HCT116 (cell line): ENCODE results near the gene ATP2B3.

Experiments used
- ATF3 ChIP-seq: IDR thresholded peaks from 2 replicates; pipeline ENCODE4 v1.6.1; 2012
- CEBPB ChIP-seq: IDR thresholded peaks from 2 replicates; pipeline ENCODE4 v1.6.1; 2012; ENCODE audit warnings: low read depth
- CTCF ChIP-seq, 3 experiments: fragments of 200-600 bp in 1 of 3; sonication (generic) in 1 of 3; IDR thresholded peaks in 2 of 3; conservative IDR thresholded peaks in 1 of 3; 2 replicates each; pipeline ENCODE4 v1.5.1; 2012 to 2017; ENCODE audit warnings: low read depth in 2 of 3, low read length in 2 of 3, antibody characterized with exemption in 1 of 3, borderline replicate concordance in 1 of 3, control low read depth in 1 of 3, mild to moderate bottlenecking in 1 of 3, mixed read lengths in 1 of 3, mixed run types in 1 of 3, moderate library complexity in 1 of 3; ENCODE audit not compliant: insufficient read depth in 1 of 3
- EGR1 ChIP-seq: IDR thresholded peaks from 2 replicates; pipeline ENCODE4 v1.6.1; 2012; ENCODE audit warnings: low read depth
- EZH2 ChIP-seq: fragments of 200-600 bp; sonication (generic); IDR thresholded peaks from 2 replicates; pipeline ENCODE4 v1.6.1; 2017; ENCODE audit warnings: antibody characterized with exemption, mixed run types
- EZH2phosphoT487 ChIP-seq: fragments of 200-600 bp; IDR thresholded peaks from 2 replicates; pipeline ENCODE4 v1.6.1; 2018; ENCODE audit warnings: antibody characterized with exemption, borderline replicate concordance
- JUND ChIP-seq: IDR thresholded peaks from 2 replicates; pipeline ENCODE4 v1.6.1; 2012
- POLR2A ChIP-seq: IDR thresholded peaks from 2 replicates; pipeline ENCODE4 v1.7.0; 2011; ENCODE audit warnings: borderline replicate concordance; ENCODE audit not compliant: insufficient read depth, insufficient read length; ENCODE audit errors: extremely low read depth
- POLR2AphosphoS5 ChIP-seq: IDR thresholded peaks from 2 replicates; pipeline ENCODE4 v1.6.1; 2011; ENCODE audit warnings: mild to moderate bottlenecking, low read depth, low read length, moderate library complexity
- RAD21 ChIP-seq: IDR thresholded peaks from 2 replicates; pipeline ENCODE4 v1.6.1; 2012; ENCODE audit warnings: low read depth, mild to moderate bottlenecking
- REST ChIP-seq: IDR thresholded peaks from 2 replicates; pipeline ENCODE4 v1.6.1; 2012; ENCODE audit warnings: low read depth
- ZBTB33 ChIP-seq: IDR thresholded peaks from 2 replicates; pipeline ENCODE4 v1.6.1; 2011; ENCODE audit warnings: mild to moderate bottlenecking, low read length, moderate library complexity; ENCODE audit not compliant: insufficient replicate concordance; ENCODE audit errors: extremely low read depth
- ZFX ChIP-seq: fragments of 450-650 bp; IDR thresholded peaks from 2 replicates; pipeline ENCODE4 v1.6.1; 2017

- TF ChIP-seq RAD21 = no peak
- no peak for TF ChIP-seq ZBTB33
- no peak for TF ChIP-seq REST
- TF ChIP-seq CTCF (IDR thresholded peaks at IDR 0.05 in 2 of 3, conservative IDR thresholded peaks at IDR 0.05 in 1 of 3; ENCODE audit: borderline replicate concordance in 1 of 3, insufficient read depth in 1 of 3, low read depth in 2 of 3, low read length in 2 of 3) = no peak
- no peak for TF ChIP-seq POLR2AphosphoS5
- no peak for TF ChIP-seq CEBPB
- no peak for TF ChIP-seq ZFX
- no peak for TF ChIP-seq EZH2
- no peak for TF ChIP-seq POLR2A
- no peak for TF ChIP-seq EZH2phosphoT487
- no peak for TF ChIP-seq EGR1
- no peak for TF ChIP-seq JUND
- TF ChIP-seq ATF3 = no peak
Measured at GRCh38 chrX:153560466-153560865, 43.0 kb downstream of the ATP2B3 start.
